MCF 10A (cell line): Measurements from ENCODE around the gene POLR3H. TPM values are rescaled to one million over a fixed set of nuclear protein-coding genes. Genes with fewer than 3 reads are reported as not detected.

Experiments
- BruUV-seq: library from RNA; stranded (reverse); fragments of 400-500 nt; replicated peaks from 2 replicates; lab custom pipeline; 2021; lab: Mats Ljungman, UMichigan
- CTCF ChIA-PET: fragments of 300-600 bp; sonication (Branson Sonifier 250); formaldehyde crosslinking; extraction: SDS; loops from one replicate; lab custom pipeline; 2021; ENCODE audit warnings: antibody characterized with exemption, inconsistent platforms; lab: Yijun Ruan, JAX
- POLR2A ChIA-PET: fragments of 300-600, 350-650 bp; sonication (Branson Sonifier 250); formaldehyde crosslinking; extraction: SDS; loops from one replicate; lab custom pipeline; 2020; ENCODE audit warnings: antibody characterized with exemption, inconsistent platforms; lab: Yijun Ruan, JAX
- DNase-seq: peaks from one replicate; pipeline ENCODE4 v3.0.0-alpha.2; 2018; ENCODE audit not compliant: unreplicated experiment
- H3K27ac Mint-ChIP-seq: one replicate; pipeline ENCODE4 v1.8.0; 2022; ENCODE audit warnings: mild to moderate bottlenecking, low read depth, mixed read lengths; ENCODE audit not compliant: unreplicated experiment
- H3K27me3 Mint-ChIP-seq: one replicate; pipeline ENCODE4 v1.8.0; 2022; ENCODE audit warnings: mixed read lengths; ENCODE audit not compliant: insufficient read depth, unreplicated experiment
- H3K36me3 Mint-ChIP-seq: one replicate; pipeline ENCODE4 v1.8.0; 2022; ENCODE audit warnings: mild to moderate bottlenecking, moderate library complexity, mixed read lengths; ENCODE audit not compliant: insufficient read depth, unreplicated experiment
- H3K4me1 Mint-ChIP-seq: one replicate; pipeline ENCODE4 v1.8.0; 2022; ENCODE audit warnings: mixed read lengths; ENCODE audit not compliant: insufficient read depth, unreplicated experiment
- H3K4me3 Mint-ChIP-seq: one replicate; pipeline ENCODE4 v1.8.0; 2022; ENCODE audit warnings: mild to moderate bottlenecking, moderate library complexity, mixed read lengths; ENCODE audit not compliant: unreplicated experiment
- H3K9me3 Mint-ChIP-seq: one replicate; pipeline ENCODE4 v1.8.0; 2022; ENCODE audit warnings: mixed read lengths; ENCODE audit not compliant: unreplicated experiment
- intact Hi-C: fragments of 100-400 bp; cut with micrococcal nuclease; formaldehyde crosslinking; loops from 2 replicates; pipeline ENCODE4 v1.14.1; 2022
- total RNA-seq: library from RNA; stranded (reverse); gene quantifications from 2 replicates; pipeline ENCODE4 v1.2.3, GENCODE V29; 2022
- TF ChIP-seq, protein P1 (sequence below): fragments of 200-600 bp; IDR thresholded peaks from one replicate; pipeline ENCODE4 v1.8.0; 2022; ENCODE audit warnings: antibody characterized with exemption, mild to moderate bottlenecking; ENCODE audit not compliant: unreplicated experiment

The POLR3H gene
- total RNA-seq, 1 experiment from 2014 or later = 35.5 TPM

DNA sequence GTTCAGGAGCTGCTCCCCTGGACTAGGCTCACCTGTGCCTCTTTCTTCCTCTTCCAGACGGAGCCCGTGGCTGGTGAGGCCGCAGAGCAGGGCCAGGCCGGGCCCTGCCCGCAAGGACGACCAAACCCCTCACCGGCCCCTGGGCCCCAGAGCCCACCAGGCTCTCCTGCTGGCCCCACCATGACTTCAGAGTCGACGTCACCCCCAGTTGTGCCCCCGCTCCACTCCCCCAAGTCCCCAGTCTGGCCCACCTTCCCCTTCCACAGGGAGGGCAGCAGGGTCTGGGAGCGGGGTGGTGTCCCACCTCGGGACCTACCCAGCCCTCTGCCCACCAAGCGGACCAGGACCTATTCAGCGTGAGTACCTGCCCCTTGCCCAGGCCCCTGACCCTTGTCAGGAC is 27.5 kb upstream of the POLR3H start:
- no TSS peak for BruUV-seq
- Mint-ChIP-seq H3K4me3 (no peak overlapping the region), H3K27ac (no peak overlapping the region), H3K9me3 (peaks cover 8% of the 10 kb centered on the region), H3K36me3 (peaks cover 4% of the 10 kb centered on the region), H3K27me3 (no peaks in the 10 kb centered on the region), H3K4me1 (no peaks in the 10 kb centered on the region)
- intact Hi-C loops = no loop called here
- DNase-seq = no peak
- TF ChIP-seq, protein P1, sequence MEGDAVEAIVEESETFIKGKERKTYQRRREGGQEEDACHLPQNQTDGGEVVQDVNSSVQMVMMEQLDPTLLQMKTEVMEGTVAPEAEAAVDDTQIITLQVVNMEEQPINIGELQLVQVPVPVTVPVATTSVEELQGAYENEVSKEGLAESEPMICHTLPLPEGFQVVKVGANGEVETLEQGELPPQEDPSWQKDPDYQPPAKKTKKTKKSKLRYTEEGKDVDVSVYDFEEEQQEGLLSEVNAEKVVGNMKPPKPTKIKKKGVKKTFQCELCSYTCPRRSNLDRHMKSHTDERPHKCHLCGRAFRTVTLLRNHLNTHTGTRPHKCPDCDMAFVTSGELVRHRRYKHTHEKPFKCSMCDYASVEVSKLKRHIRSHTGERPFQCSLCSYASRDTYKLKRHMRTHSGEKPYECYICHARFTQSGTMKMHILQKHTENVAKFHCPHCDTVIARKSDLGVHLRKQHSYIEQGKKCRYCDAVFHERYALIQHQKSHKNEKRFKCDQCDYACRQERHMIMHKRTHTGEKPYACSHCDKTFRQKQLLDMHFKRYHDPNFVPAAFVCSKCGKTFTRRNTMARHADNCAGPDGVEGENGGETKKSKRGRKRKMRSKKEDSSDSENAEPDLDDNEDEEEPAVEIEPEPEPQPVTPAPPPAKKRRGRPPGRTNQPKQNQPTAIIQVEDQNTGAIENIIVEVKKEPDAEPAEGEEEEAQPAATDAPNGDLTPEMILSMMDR = no peak
- POLR2A ChIA-PET = no interaction called here
- CTCF ChIA-PET = no interaction called here

DNA sequence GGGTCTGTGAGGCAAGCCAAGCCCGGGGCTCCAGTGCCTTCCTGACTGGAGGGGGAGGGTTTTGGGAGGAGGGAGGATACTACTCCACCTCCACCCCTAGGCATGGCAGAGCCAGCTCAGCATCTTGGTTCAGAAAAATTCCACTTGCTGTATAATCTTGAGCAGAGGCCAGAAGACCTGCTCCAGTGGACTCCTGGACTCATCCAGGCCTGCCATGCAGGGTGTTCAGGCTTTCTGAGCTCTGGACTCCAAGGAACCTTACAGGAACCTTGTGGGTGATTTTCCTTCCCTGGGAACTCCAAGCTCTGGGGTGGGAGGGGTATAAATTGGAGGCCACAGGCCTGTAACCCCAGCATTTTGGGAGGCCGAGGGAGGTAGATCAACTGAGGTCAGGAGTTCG is 26.0 kb upstream of the POLR3H start:
- no TSS peak for BruUV-seq
- H3K4me3 Mint-ChIP-seq = no peak overlapping the region
- POLR2A ChIA-PET = interaction anchor here (4.2 kb wide), 1 partner anchor 19 kb away, joined by 29 read pairs; the partner anchor contains the start of gene PMM1

DNA sequence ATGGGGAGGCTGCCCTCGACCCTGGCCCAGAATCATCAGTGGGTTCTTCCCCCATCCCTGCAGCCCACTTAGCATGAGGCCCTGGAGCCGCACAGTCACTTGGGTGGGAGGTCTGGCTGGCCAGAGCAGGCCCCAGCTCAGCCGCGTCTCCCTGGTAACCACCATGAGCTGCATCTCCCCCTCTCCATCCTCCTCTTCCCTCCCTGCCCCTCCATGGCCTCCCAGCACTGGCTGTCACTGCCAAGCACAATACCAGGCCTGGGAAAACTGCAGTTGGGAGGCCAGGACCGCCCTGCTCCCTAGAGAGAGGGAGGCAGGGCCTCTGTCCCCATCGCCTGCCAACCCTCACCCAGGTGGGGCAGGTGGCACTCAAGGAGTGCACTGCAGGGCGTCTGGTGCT is 24.5 kb upstream of the POLR3H start:
- ChIA-PET CTCF (interaction anchor here (1.2 kb wide), 1 partner anchor 12 kb away, joined by 3 read pairs; no protein-coding TSS in a partner anchor), POLR2A (interaction anchor here (0.8 to 4.2 kb wide), 2 partner anchors 11 to 20 kb away, joined by 3 to 29 read pairs; partner anchors contain the start of gene PMM1)
- no peak overlapping the region for H3K4me3 Mint-ChIP-seq
- H3K27ac Mint-ChIP-seq = no peak overlapping the region
- peaks cover 8% of the 10 kb centered on the region for H3K9me3 Mint-ChIP-seq
- DNase-seq = no peak
- H3K4me1 Mint-ChIP-seq = no peaks in the 10 kb centered on the region
- H3K27me3 Mint-ChIP-seq = no peaks in the 10 kb centered on the region
- no peaks in the 10 kb centered on the region for H3K36me3 Mint-ChIP-seq
- BruUV-seq = no TSS peak
- intact Hi-C loops = no loop called here
- TF ChIP-seq, protein P1 = no peak

More for the DNA sequence above, 26.0 kb upstream of the POLR3H start:
- DNase-seq = no peak
- TF ChIP-seq, protein P1 = no peak
- Mint-ChIP-seq H3K27ac (no peak overlapping the region), H3K36me3 (no peaks in the 10 kb centered on the region), H3K9me3 (peaks cover 8% of the 10 kb centered on the region), H3K4me1 (no peaks in the 10 kb centered on the region), H3K27me3 (no peaks in the 10 kb centered on the region)
- CTCF ChIA-PET = interaction anchor here (0.5 to 0.6 kb wide), 3 partner anchors 32 to 56 kb away, joined by 3 to 6 read pairs (median 3); no protein-coding TSS in a partner anchor
- intact Hi-C loops = no loop called here

DNA sequence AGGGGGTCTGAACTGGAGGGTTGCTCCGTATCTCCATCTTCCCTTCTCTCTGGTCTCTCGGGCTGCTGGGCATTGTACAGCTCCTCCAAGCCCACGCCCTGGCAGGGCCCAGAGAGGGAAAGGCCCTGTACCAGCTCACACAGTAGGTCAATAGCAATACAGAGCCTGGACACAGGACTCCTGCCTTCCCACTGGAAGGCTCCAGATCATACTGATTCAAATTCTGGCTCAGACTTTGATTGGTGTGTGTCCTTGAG is 23.2 kb upstream of the POLR3H start:
- ChIA-PET POLR2A (interaction anchor here (4.2 kb wide), 1 partner anchor 22 kb away, joined by 29 read pairs; the partner anchor contains the start of gene PMM1), CTCF (interaction anchor here (0.6 to 1.2 kb wide), 3 partner anchors 14 to 524 kb away, joined by 3 read pairs; no protein-coding TSS in a partner anchor)
- Mint-ChIP-seq H3K27ac (no peak overlapping the region), H3K27me3 (no peaks in the 10 kb centered on the region), H3K4me3 (no peak overlapping the region), H3K4me1 (no peaks in the 10 kb centered on the region), H3K9me3 (peaks cover 5% of the 10 kb centered on the region), H3K36me3 (no peaks in the 10 kb centered on the region)
- intact Hi-C loops = no loop called here
- TF ChIP-seq, protein P1 = no peak
- no peak for DNase-seq
- no TSS peak for BruUV-seq
